UCSD-AML1 (cell line): ENCODE results near the gene AXL.
A peak's percentile ranks its signal among the peaks of the same experiment; 100 is the strongest.
"Not testable (repeated sequence)": the region's sequence is repeated elsewhere in the genome, so short reads cannot be mapped to it uniquely, and the experiment has no call there.

Experiments used
- DNase-seq: peaks from one replicate; lab custom pipeline; 2025; ENCODE audit not compliant: unreplicated experiment; lab: John Stamatoyannopoulos, UW

The AXL gene

GRCh38 chr19:41206456-41206855 is 12.6 kb upstream of the AXL start:
- no peak for DNase-seq

- no peak for DNase-seq
These were observed 11.9 kb upstream of the AXL start for GRCh38 chr19:41206926-41207750.

- DNase-seq, result no peak
These were observed 4.9 kb upstream of the AXL start for GRCh38 chr19:41214161-41214560.

- DNase-seq, result no peak
These were observed 1.3 kb upstream of the AXL start for GRCh38 chr19:41217741-41218140.

GRCh38 chr19:41218249-41218614 is 791 bp upstream of the AXL start:
- DNase-seq, result no peak

- DNase-seq, result no peak
These were observed 1.0 kb downstream of the AXL start for GRCh38 chr19:41219924-41220567.

GRCh38 chr19:41220811-41221210 is 1.8 kb downstream of the AXL start:
- no peak for DNase-seq

GRCh38 chr19:41221514-41222205 is 2.6 kb downstream of the AXL start:
- no peak for DNase-seq

GRCh38 chr19:41222240-41222639 is 3.2 kb downstream of the AXL start:
- no peak for DNase-seq

- no peak for DNase-seq
These were observed 4.6 kb downstream of the AXL start for GRCh38 chr19:41223431-41224234.

- no peak for DNase-seq
These were observed 5.6 kb downstream of the AXL start for GRCh38 chr19:41224632-41225031.

GRCh38 chr19:41225238-41226052 is 6.4 kb downstream of the AXL start:
- DNase-seq, result no peak

- peak; percentile 36 for DNase-seq
These were observed 7.2 kb downstream of the AXL start for GRCh38 chr19:41226053-41226873.

GRCh38 chr19:41226874-41227390 is 7.9 kb downstream of the AXL start:
- DNase-seq, result no peak

- no peak for DNase-seq
These were observed 9.5 kb downstream of the AXL start for GRCh38 chr19:41228486-41228885.

GRCh38 chr19:41229338-41229737 is 10.3 kb downstream of the AXL start:
- not testable (repeated sequence) for DNase-seq

- DNase-seq, result no peak
These were observed 11.2 kb downstream of the AXL start for GRCh38 chr19:41230067-41230857.

GRCh38 chr19:41232686-41233085 is 13.7 kb downstream of the AXL start:
- DNase-seq, result no peak
